ENCODE measurements around the gene MRPS5.

Gene MRPS5

DNA sequence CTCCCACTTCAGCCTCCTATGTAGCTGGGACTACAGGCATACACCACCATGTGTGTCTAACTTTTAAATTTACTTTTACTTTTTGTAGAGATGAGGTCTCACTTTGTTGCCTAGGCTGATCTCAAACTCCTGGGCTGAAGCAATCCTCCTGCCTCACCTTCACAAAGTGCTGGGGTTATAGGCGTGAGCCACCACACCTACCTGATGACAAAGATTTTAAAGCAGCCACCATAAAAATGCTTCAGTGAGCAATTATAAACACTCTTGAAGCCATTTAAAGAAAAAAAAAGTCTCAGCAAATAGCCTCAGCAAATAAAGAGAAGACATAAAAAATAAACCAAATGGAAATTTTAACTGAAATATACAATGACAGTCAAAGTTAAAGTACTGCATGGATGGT, 35.6 kb downstream of the MRPS5 start:
- Histone ChIP-seq H3K4me3 (ENCODE audit: low read length, poor library complexity, severe bottlenecking) (no peak overlapping the region), H3K4me2 (ENCODE audit: low read depth, low read length, poor library complexity, severe bottlenecking) (no peak overlapping the region), H3K36me3 (ENCODE audit: insufficient read depth, low read length) (peaks cover 52% of the 10 kb centered on the region; the same call in 1 of the 2 replicates), H3K9me3 (ENCODE audit: insufficient read depth, low read depth, low read length) (no peaks in the 10 kb centered on the region), H2AFZ (ENCODE audit: low read length) (no peak overlapping the region), H3K4me1 (ENCODE audit: insufficient read depth, low read length, poor library complexity, severe bottlenecking) (no peaks in the 10 kb centered on the region), H3K9ac (ENCODE audit: low read depth, low read length, poor library complexity, severe bottlenecking) (no peak overlapping the region), H4K20me1 (ENCODE audit: insufficient read depth, low read length, poor library complexity, severe bottlenecking) (no peaks in the 10 kb centered on the region), H3F3A (ENCODE audit: low read depth) (no peaks in the 10 kb centered on the region), H3K9me2 (replicated peaks; ENCODE audit: low read depth, low read length) (no peaks in the 10 kb centered on the region), H3K79me2 (ENCODE audit: insufficient read depth, low read length) (no peaks in the 10 kb centered on the region), H3K27me3 (ENCODE audit: insufficient read depth, low read length, poor library complexity, severe bottlenecking) (no peaks in the 10 kb centered on the region)
- TF ChIP-seq, protein P1, sequence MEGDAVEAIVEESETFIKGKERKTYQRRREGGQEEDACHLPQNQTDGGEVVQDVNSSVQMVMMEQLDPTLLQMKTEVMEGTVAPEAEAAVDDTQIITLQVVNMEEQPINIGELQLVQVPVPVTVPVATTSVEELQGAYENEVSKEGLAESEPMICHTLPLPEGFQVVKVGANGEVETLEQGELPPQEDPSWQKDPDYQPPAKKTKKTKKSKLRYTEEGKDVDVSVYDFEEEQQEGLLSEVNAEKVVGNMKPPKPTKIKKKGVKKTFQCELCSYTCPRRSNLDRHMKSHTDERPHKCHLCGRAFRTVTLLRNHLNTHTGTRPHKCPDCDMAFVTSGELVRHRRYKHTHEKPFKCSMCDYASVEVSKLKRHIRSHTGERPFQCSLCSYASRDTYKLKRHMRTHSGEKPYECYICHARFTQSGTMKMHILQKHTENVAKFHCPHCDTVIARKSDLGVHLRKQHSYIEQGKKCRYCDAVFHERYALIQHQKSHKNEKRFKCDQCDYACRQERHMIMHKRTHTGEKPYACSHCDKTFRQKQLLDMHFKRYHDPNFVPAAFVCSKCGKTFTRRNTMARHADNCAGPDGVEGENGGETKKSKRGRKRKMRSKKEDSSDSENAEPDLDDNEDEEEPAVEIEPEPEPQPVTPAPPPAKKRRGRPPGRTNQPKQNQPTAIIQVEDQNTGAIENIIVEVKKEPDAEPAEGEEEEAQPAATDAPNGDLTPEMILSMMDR (conservative IDR thresholded peaks at IDR 0.05; ENCODE audit: low read length) = no peak
- no peak for TF ChIP-seq EZH2phosphoT487 (IDR thresholded peaks at IDR 0.05; ENCODE audit: borderline replicate concordance)

DNA sequence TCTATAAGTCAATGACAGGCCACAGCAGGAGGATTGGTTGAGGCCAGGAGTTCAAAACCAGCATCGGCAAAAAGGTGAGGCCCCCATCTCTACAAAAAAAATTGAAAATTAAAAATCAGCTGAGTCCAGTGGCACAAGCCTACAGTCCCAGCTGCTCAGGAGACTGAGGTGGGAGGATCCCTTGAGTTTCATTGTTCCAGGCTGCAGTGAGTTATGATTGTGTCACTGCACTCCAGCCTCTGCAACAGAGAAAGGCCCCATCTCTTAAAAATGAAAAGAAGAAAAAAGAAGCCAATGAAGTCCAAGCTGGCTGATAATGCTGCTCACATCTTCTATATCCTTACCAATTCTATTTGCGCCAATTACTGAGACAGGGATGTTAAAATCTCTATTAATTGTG, 39.1 kb downstream of the MRPS5 start:
- no peaks in the 10 kb centered on the region for H3K4me1 ChIP-seq (ENCODE audit: insufficient read depth, low read length, poor library complexity, severe bottlenecking)
- no peaks in the 10 kb centered on the region for H3K9me2 ChIP-seq (replicated peaks; ENCODE audit: low read depth, low read length)
- H3F3A ChIP-seq (ENCODE audit: low read depth) = no peaks in the 10 kb centered on the region
- H3K79me2 ChIP-seq (ENCODE audit: insufficient read depth, low read length) = no peaks in the 10 kb centered on the region
- H3K27me3 ChIP-seq (ENCODE audit: insufficient read depth, low read length, poor library complexity, severe bottlenecking) = no peaks in the 10 kb centered on the region
- H3K9ac ChIP-seq (ENCODE audit: low read depth, low read length, poor library complexity, severe bottlenecking) = no peak overlapping the region
- no peak overlapping the region for H3K4me3 ChIP-seq (ENCODE audit: low read length, poor library complexity, severe bottlenecking)
- H3K9me3 ChIP-seq (ENCODE audit: insufficient read depth, low read depth, low read length) = no peaks in the 10 kb centered on the region
- H3K36me3 ChIP-seq (ENCODE audit: insufficient read depth, low read length) = peaks cover 27% of the 10 kb centered on the region; the same call in 1 of the 2 replicates
- H3K4me2 ChIP-seq (ENCODE audit: low read depth, low read length, poor library complexity, severe bottlenecking) = no peak overlapping the region
- no peaks in the 10 kb centered on the region for H4K20me1 ChIP-seq (ENCODE audit: insufficient read depth, low read length, poor library complexity, severe bottlenecking)
- no peak overlapping the region for H2AFZ ChIP-seq (ENCODE audit: low read length)
- no peak for TF ChIP-seq EZH2phosphoT487 (IDR thresholded peaks at IDR 0.05; ENCODE audit: borderline replicate concordance)
- TF ChIP-seq, protein P1 (conservative IDR thresholded peaks at IDR 0.05; ENCODE audit: low read length) = no peak

DNA sequence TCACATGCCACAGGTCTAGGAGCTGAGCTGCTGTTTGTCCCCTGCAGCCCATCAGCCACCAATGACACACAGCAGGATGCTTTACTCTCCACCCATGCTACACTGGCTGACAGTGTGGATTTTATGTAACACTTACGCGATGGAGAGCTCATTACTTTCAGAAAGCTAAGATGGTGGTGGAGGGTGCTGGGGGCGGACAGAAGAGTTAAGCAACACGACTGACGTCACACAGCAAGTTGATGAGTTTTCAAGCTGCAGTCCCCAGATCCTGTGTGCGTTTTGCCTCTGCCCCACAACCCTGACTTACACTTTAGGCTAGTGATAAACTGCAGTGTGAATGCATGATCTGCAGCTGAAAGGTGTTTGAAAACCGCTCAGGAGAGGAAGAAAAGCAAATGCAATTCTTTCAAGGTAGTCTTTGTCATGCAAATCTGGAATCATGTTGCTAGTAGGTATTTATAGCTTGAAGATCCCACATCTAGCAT, 42.4 kb downstream of the MRPS5 start:
- no peak overlapping the region for H3K9ac ChIP-seq (ENCODE audit: low read depth, low read length, poor library complexity, severe bottlenecking)
- no peak overlapping the region for H3K4me2 ChIP-seq (ENCODE audit: low read depth, low read length, poor library complexity, severe bottlenecking)
- no peak overlapping the region for H3K4me3 ChIP-seq (ENCODE audit: low read length, poor library complexity, severe bottlenecking)
- no peaks in the 10 kb centered on the region for H3K36me3 ChIP-seq (ENCODE audit: insufficient read depth, low read length)
- H3K9me3 ChIP-seq (ENCODE audit: insufficient read depth, low read depth, low read length) = no peaks in the 10 kb centered on the region
- H3F3A ChIP-seq (ENCODE audit: low read depth) = no peaks in the 10 kb centered on the region
- no peaks in the 10 kb centered on the region for H3K79me2 ChIP-seq (ENCODE audit: insufficient read depth, low read length)
- no peaks in the 10 kb centered on the region for H3K27me3 ChIP-seq (ENCODE audit: insufficient read depth, low read length, poor library complexity, severe bottlenecking)
- no peaks in the 10 kb centered on the region for H4K20me1 ChIP-seq (ENCODE audit: insufficient read depth, low read length, poor library complexity, severe bottlenecking)
- no peaks in the 10 kb centered on the region for H3K4me1 ChIP-seq (ENCODE audit: insufficient read depth, low read length, poor library complexity, severe bottlenecking)
- no peaks in the 10 kb centered on the region for H3K9me2 ChIP-seq (replicated peaks; ENCODE audit: low read depth, low read length)
- TF ChIP-seq, protein P1 (conservative IDR thresholded peaks at IDR 0.05; ENCODE audit: low read length) = no peak
- no peak for TF ChIP-seq EZH2phosphoT487 (IDR thresholded peaks at IDR 0.05; ENCODE audit: borderline replicate concordance)
- no peak overlapping the region for H2AFZ ChIP-seq (ENCODE audit: low read length)
